Astrocyte (in vitro differentiated cells and primary cell): Measurements from ENCODE around the gene CRY2. TPM values are rescaled to one million over a fixed set of nuclear protein-coding genes. Genes with fewer than 3 reads are reported as not detected.

Source experiments
- DNase-seq: peaks from one replicate; pipeline ENCODE4 v3.0.0-alpha.2; 2010; ENCODE audit warnings: low read depth
- FAIRE-seq: peaks from 2 replicates; lab custom pipeline; 2011; peaks lifted over from hg19 to GRCh38; lab: Jason Lieb, UNC
- H2AFZ ChIP-seq: 2 replicates; pipeline ENCODE4 v1.6.0; 2012; ENCODE audit warnings: low read depth, low read length, inconsistent platforms
- H3K27ac ChIP-seq: 2 replicates; pipeline ENCODE4 v1.5.1; 2011; ENCODE audit warnings: low read depth, low read length, inconsistent platforms
- H3K27me3 ChIP-seq: 2 replicates; pipeline ENCODE4 v1.6.0; 2011; ENCODE audit warnings: low read length, inconsistent platforms; ENCODE audit not compliant: insufficient read depth
- H3K36me3 ChIP-seq: 2 replicates; pipeline ENCODE4 v1.5.1; 2011; ENCODE audit warnings: low read length, inconsistent platforms; ENCODE audit not compliant: insufficient read depth
- H3K4me1 ChIP-seq: 2 replicates; pipeline ENCODE4 v1.5.1; 2011; ENCODE audit warnings: low read length, inconsistent platforms; ENCODE audit not compliant: insufficient read depth
- H3K4me2 ChIP-seq: 2 replicates; pipeline ENCODE4 v1.6.0; 2012; ENCODE audit warnings: low read length, inconsistent platforms
- H3K4me3 ChIP-seq: 2 replicates; pipeline ENCODE4 v1.5.1; 2011; ENCODE audit warnings: low read depth, mild to moderate bottlenecking, low read length, inconsistent platforms; ENCODE audit not compliant: insufficient read depth
- H3K79me2 ChIP-seq: 2 replicates; pipeline ENCODE4 v1.6.0; 2012; ENCODE audit warnings: mild to moderate bottlenecking, low read length, inconsistent platforms; ENCODE audit not compliant: insufficient read depth
- H3K9ac ChIP-seq: 2 replicates; pipeline ENCODE4 v1.6.0; 2012; ENCODE audit warnings: mild to moderate bottlenecking, low read length, inconsistent platforms
- H3K9me3 ChIP-seq: 2 replicates; pipeline ENCODE4 v1.5.1; 2012; ENCODE audit warnings: low read depth, mild to moderate bottlenecking, low read length, inconsistent platforms; ENCODE audit not compliant: insufficient read depth
- H4K20me1 ChIP-seq: 2 replicates; pipeline ENCODE4 v1.6.0; 2012; ENCODE audit warnings: low read length, inconsistent platforms; ENCODE audit not compliant: insufficient read depth
- H3K27ac Mint-ChIP-seq: one replicate; pipeline ENCODE4 v1.8.0; 2021; ENCODE audit warnings: mild to moderate bottlenecking, mixed read lengths; ENCODE audit not compliant: unreplicated experiment
- H3K27me3 Mint-ChIP-seq: one replicate; pipeline ENCODE4 v1.8.0; 2021; ENCODE audit warnings: low read depth, mixed read lengths; ENCODE audit not compliant: unreplicated experiment
- H3K36me3 Mint-ChIP-seq: one replicate; pipeline ENCODE4 v1.8.0; 2021; ENCODE audit warnings: low read depth, mixed read lengths; ENCODE audit not compliant: unreplicated experiment
- H3K4me1 Mint-ChIP-seq: one replicate; pipeline ENCODE4 v1.8.0; 2021; ENCODE audit warnings: low read depth, mixed read lengths; ENCODE audit not compliant: unreplicated experiment
- H3K4me3 Mint-ChIP-seq: one replicate; pipeline ENCODE4 v1.8.0; 2021; ENCODE audit warnings: mild to moderate bottlenecking, moderate library complexity, mixed read lengths; ENCODE audit not compliant: unreplicated experiment
- H3K9me3 Mint-ChIP-seq: one replicate; pipeline ENCODE4 v1.8.0; 2021; ENCODE audit warnings: mild to moderate bottlenecking, mixed read lengths; ENCODE audit not compliant: unreplicated experiment
- CTCF ChIP-seq: IDR thresholded peaks from 2 replicates; pipeline ENCODE4 v1.5.1; 2011; ENCODE audit warnings: low read depth, mild to moderate bottlenecking, inconsistent platforms, low read length, moderate library complexity; ENCODE audit not compliant: insufficient read depth
- EZH2 ChIP-seq: IDR thresholded peaks from 2 replicates; pipeline ENCODE4 v1.6.1; 2012; ENCODE audit warnings: mild to moderate bottlenecking, low read length, inconsistent platforms; ENCODE audit not compliant: insufficient read depth
- total RNA-seq: library from RNA; stranded (reverse); gene quantifications from 2 replicates; pipeline ENCODE4 v1.2.1, GENCODE V29; 2021

The CRY2 gene
- total RNA-seq, 1 donor from 2014 or later: 16.9 TPM

- Mint-ChIP-seq H3K4me1 (peaks cover 22% of the 10 kb centered on the region), H3K4me3 (no peak overlapping the region), H3K27ac (no peak overlapping the region), H3K9me3 (peaks cover 3% of the 10 kb centered on the region), H3K27me3 (no peaks in the 10 kb centered on the region), H3K36me3 (peaks cover 32% of the 10 kb centered on the region)
- H3K36me3 ChIP-seq: peaks cover 9% of the 10 kb centered on the region
- peaks cover 43% of the 10 kb centered on the region for H4K20me1 ChIP-seq
- no peak overlapping the region for H2AFZ ChIP-seq
- H3K4me1 ChIP-seq: peaks cover 13% of the 10 kb centered on the region
- H3K27ac ChIP-seq: no peak overlapping the region
- no peaks in the 10 kb centered on the region for H3K9me3 ChIP-seq
- no peak for FAIRE-seq
- no peak for DNase-seq
- no peaks in the 10 kb centered on the region for H3K27me3 ChIP-seq
- H3K9ac ChIP-seq: no peak overlapping the region
- TF ChIP-seq EZH2: no peak
- TF ChIP-seq CTCF: no peak
- H3K79me2 ChIP-seq: no peaks in the 10 kb centered on the region
- no peak overlapping the region for H3K4me3 ChIP-seq
- no peak overlapping the region for H3K4me2 ChIP-seq
Measured at GRCh38 chr11:45877845-45878244, 30.6 kb downstream of the CRY2 start.

GRCh38 chr11:45879803-45880686 lies 32.8 kb downstream of the CRY2 start:
- peaks cover 17% of the 10 kb centered on the region for H3K4me1 Mint-ChIP-seq
- H3K79me2 ChIP-seq: no peaks in the 10 kb centered on the region
- peaks cover 10% of the 10 kb centered on the region for H3K27me3 Mint-ChIP-seq
- no peak overlapping the region for H3K4me3 ChIP-seq
- peaks cover 5% of the 10 kb centered on the region for H3K4me1 ChIP-seq
- no peak overlapping the region for H3K4me2 ChIP-seq
- H3K9me3 ChIP-seq: no peaks in the 10 kb centered on the region
- peaks cover 35% of the 10 kb centered on the region for H3K36me3 Mint-ChIP-seq
- DNase-seq (peak; percentile 19), FAIRE-seq (no peak)
- no peak overlapping the region for H3K27ac ChIP-seq
- H3K36me3 ChIP-seq: peaks cover 7% of the 10 kb centered on the region
- H3K9ac ChIP-seq: no peak overlapping the region
- no peak for TF ChIP-seq EZH2
- no peak for TF ChIP-seq CTCF
- peaks cover 45% of the 10 kb centered on the region for H4K20me1 ChIP-seq
- no peaks in the 10 kb centered on the region for H3K27me3 ChIP-seq
- peaks cover 2% of the 10 kb centered on the region for H3K9me3 Mint-ChIP-seq
- H3K27ac Mint-ChIP-seq: no peak overlapping the region
- H2AFZ ChIP-seq: no peak overlapping the region
- H3K4me3 Mint-ChIP-seq: no peak overlapping the region
